Measurements from ENCODE around the gene USH2A.

The USH2A gene

GRCh38 chr1:216123446-216124191 lies 299.6 kb downstream of the USH2A start:
- DNase-seq: no peak

- no peak for DNase-seq
These were observed 303.6 kb downstream of the USH2A start for GRCh38 chr1:216119600-216119999.

GRCh38 chr1:216114180-216114579 lies 309.1 kb downstream of the USH2A start:
- DNase-seq: no peak

- no peak for DNase-seq
These were observed 310.1 kb downstream of the USH2A start for GRCh38 chr1:216113181-216113580.

GRCh38 chr1:216111842-216112241 lies 311.4 kb downstream of the USH2A start:
- DNase-seq: no peak

GRCh38 chr1:216095400-216095799 lies 327.8 kb downstream of the USH2A start:
- DNase-seq: no peak

GRCh38 chr1:216090556-216090955 lies 332.7 kb downstream of the USH2A start:
- no peak for DNase-seq

GRCh38 chr1:216086678-216087077 lies 336.6 kb downstream of the USH2A start:
- DNase-seq: no peak

- DNase-seq: no peak
These were observed 341.8 kb downstream of the USH2A start for GRCh38 chr1:216081445-216081844.

GRCh38 chr1:216076751-216077150 lies 346.5 kb downstream of the USH2A start:
- no peak for DNase-seq

GRCh38 chr1:216075339-216075738 lies 347.9 kb downstream of the USH2A start:
- no peak for DNase-seq

- no peak for DNase-seq
These were observed 349.3 kb downstream of the USH2A start for GRCh38 chr1:216073793-216074595.

- DNase-seq: no peak
These were observed 352.0 kb downstream of the USH2A start for GRCh38 chr1:216071262-216071661.

GRCh38 chr1:216064643-216065042 lies 358.6 kb downstream of the USH2A start:
- DNase-seq: no peak

- DNase-seq: no peak
These were observed 365.3 kb downstream of the USH2A start for GRCh38 chr1:216057947-216058346.

GRCh38 chr1:216057063-216057462 lies 366.2 kb downstream of the USH2A start:
- DNase-seq: no peak

- DNase-seq: no peak
These were observed 368.2 kb downstream of the USH2A start for GRCh38 chr1:216055004-216055403.

- DNase-seq: no peak
These were observed 368.6 kb downstream of the USH2A start for GRCh38 chr1:216054600-216054999.

GRCh38 chr1:216051071-216051470 lies 372.2 kb downstream of the USH2A start:
- no peak for DNase-seq

GRCh38 chr1:216049741-216050430 lies 373.4 kb downstream of the USH2A start:
- no peak for DNase-seq

- DNase-seq: no peak
These were observed 375.3 kb downstream of the USH2A start for GRCh38 chr1:216047811-216048572.

GRCh38 chr1:216046336-216046735 lies 376.9 kb downstream of the USH2A start:
- DNase-seq: no peak

GRCh38 chr1:216045400-216045799 lies 377.8 kb downstream of the USH2A start:
- no peak for DNase-seq

All from activated CD8-positive, alpha-beta memory T cell treated with anti-CD3 and anti-CD28 coated beads, Interleukin-2, amount 50 U/mL, for 4 hours (primary cell).